ENCODE data around the gene USP16.

The USP16 gene

GRCh38 chr21:29084372-29084771 lies 59.9 kb downstream of the USP16 start:
- DNase-seq, result no peak

GRCh38 chr21:29085106-29085752 lies 60.8 kb downstream of the USP16 start:
- DNase-seq, result no peak

DNA sequence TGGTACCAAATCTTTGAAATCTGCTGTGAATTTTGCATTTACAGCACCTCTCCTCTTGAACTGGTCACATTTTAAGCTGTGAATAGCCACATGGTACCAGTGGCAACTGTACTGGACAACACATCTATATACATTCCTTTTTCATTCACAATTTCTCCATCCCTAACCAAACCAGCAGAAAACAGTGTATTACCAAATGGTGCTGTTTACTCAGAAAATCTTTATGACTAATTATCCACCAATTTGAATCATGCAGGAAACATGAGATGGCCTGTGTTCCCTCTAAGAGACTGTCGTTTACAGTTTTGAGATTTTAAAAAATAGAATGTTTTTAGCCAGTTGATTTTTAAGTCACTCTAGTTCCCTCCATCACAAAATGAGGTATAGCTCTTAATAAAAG lies 66.6 kb downstream of the USP16 start:
- DNase-seq, result no peak

GRCh38 chr21:29092102-29092959 lies 67.9 kb downstream of the USP16 start:
- DNase-seq, result no peak

DNA sequence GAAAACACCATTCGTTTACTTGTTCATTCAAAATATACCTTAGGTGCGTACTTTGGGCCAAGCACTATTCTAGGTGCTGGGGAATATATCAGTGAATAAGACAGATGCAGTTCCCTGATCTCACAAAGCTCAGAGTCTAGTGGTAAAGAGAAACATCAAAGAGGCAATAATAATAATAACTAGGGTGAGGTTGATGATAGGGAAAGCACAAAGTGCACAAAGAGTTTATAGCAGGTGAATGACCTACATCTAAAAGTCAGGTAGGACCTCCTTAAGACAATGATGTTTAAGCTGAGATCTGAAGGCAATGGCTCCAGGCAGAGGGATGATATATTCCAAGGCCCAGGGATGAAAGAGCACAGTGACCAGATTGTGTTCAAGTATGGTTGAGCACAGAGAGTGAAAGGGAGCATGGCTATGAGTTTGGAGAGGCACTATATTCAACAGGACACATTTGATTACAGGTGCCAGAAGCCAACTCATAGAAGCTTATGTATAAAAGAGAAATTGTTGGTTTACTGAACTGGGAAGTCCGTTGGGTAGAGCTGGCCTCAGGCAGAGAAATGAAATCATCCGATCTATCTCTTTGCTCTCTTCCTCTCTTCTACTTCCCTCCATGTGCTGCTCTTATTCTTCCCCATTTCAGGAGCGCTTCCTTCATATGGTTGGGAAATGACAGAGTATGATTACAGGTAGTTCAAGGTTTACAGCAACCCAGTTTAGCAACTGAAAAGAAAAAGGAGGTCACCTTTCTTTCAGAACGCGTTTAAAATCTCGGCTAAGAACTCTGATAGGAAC lies 71.9 kb downstream of the USP16 start:
- no peak for DNase-seq

GRCh38 chr21:29098156-29098555 lies 73.7 kb downstream of the USP16 start:
- no peak for DNase-seq

DNA sequence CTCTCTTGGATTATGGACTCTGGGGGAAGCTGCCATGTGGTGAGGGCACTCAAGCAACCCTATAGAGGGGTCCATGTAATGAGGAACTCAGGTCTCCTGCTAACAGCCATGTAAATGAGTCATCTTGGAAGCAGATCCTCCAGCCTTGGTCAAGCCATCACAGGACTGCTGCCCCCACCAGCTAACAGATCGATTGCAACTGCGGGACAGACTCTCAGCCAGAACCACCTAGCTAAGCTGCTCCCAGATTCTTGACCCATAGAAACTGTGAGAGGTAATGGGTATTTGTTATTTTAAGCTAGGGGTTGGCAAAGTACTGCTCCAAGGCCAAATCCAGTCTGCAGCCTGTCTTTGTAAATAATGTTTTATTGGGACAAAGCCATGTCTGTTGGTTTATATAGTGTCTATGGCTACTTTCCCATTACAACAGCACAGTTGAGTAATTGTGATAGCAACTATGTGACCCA lies 78.4 kb downstream of the USP16 start:
- no peak for DNase-seq
